GM06990 (cell line): ENCODE measurements around the gene FBXO3.
"Not testable (repeated sequence)": the region's sequence is repeated elsewhere in the genome, so short reads cannot be mapped to it uniquely, and the experiment has no call there.

Source experiments
- DNase-seq: peaks from one replicate; pipeline ENCODE4 v3.0.0-alpha.2; 2011; ENCODE audit not compliant: insufficient read length; ENCODE audit errors: extremely low read depth
- H3K27me3 ChIP-seq: replicated peaks from 2 replicates; pipeline ENCODE4 v1.6.0; 2011; ENCODE audit warnings: low read length; ENCODE audit not compliant: control insufficient read depth, insufficient read depth
- H3K36me3 ChIP-seq: 2 replicates; pipeline ENCODE4 v1.5.1; 2011; ENCODE audit warnings: low read length; ENCODE audit not compliant: control insufficient read depth, insufficient read depth
- H3K4me3 ChIP-seq: replicated peaks from 2 replicates; pipeline ENCODE4 v1.5.1; 2011; ENCODE audit warnings: low read depth, mild to moderate bottlenecking, control low read depth, low read length
- TF ChIP-seq, protein P1 (sequence below): IDR thresholded peaks from 2 replicates; pipeline ENCODE4 v1.5.1; 2011; ENCODE audit warnings: low read length, control low read depth, mild to moderate bottlenecking, inconsistent platforms; ENCODE audit not compliant: insufficient read depth, poor library complexity, severe bottlenecking

The FBXO3 gene

DNA sequence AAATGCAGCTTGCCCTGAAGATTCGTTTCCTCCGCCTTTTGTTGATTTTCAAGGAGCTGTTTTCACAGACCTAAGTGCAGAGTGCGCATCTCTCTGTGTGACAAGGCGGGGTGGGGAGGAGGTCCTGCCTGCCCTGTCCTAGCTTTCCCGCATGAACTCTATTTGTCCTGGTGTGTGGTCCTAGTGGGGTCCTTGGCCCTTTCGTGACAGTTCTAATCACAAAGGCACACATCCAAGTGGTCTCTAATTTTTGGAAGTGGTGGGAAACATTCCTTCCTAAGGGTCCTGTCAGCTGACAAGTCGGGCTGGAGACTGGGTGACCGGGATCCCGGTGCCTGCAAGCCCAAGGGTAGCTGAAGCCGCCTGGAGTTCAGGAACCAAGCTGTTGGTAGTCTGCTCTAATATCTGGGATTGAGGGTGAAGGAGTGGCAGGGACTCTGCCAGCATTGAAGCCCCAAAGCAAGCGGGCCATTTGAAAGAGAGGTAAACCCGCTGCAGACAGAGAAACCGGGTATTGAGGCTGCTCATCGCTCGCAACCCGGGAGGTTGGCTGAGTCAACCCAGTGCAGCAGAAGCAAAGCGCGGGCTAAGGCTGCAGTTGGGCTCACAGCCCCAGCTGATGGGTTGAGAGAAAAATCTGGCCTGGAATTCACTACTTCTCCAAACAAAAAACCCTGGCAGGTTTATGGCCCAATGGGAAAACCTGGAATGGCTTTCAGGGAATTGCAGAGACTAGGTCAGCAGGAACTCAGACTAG lies 28.1 kb upstream of the FBXO3 start:
- H3K27me3 ChIP-seq: peaks cover 3% of the 10 kb centered on the region; the same call in 1 of the 2 replicates
- no peak for DNase-seq
- no peaks in the 10 kb centered on the region for H3K36me3 ChIP-seq
- H3K4me3 ChIP-seq: no peak overlapping the region
- TF ChIP-seq, protein P1, sequence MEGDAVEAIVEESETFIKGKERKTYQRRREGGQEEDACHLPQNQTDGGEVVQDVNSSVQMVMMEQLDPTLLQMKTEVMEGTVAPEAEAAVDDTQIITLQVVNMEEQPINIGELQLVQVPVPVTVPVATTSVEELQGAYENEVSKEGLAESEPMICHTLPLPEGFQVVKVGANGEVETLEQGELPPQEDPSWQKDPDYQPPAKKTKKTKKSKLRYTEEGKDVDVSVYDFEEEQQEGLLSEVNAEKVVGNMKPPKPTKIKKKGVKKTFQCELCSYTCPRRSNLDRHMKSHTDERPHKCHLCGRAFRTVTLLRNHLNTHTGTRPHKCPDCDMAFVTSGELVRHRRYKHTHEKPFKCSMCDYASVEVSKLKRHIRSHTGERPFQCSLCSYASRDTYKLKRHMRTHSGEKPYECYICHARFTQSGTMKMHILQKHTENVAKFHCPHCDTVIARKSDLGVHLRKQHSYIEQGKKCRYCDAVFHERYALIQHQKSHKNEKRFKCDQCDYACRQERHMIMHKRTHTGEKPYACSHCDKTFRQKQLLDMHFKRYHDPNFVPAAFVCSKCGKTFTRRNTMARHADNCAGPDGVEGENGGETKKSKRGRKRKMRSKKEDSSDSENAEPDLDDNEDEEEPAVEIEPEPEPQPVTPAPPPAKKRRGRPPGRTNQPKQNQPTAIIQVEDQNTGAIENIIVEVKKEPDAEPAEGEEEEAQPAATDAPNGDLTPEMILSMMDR: no peak

DNA sequence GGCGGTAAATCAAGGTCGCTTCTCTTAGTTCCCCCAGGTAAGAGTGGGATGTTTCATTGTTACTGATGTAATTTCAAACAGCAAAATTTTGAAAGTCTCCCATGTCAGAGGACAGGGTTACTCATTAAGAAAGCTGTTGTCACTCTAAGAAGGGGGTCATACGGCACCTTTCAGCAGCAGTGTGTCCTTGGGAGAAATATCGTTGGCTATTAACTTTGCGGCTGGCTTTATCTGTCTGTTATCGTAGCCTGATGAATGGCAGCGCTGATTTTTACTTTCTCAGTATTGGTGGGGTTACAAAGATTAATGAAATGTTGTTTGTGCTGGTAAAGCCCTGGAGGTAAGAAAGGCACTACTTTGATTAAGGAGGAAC lies 27.5 kb upstream of the FBXO3 start:
- H3K36me3 ChIP-seq: no peaks in the 10 kb centered on the region
- no peak for DNase-seq
- H3K27me3 ChIP-seq: peaks cover 3% of the 10 kb centered on the region; the same call in 1 of the 2 replicates
- TF ChIP-seq, protein P1: no peak
- H3K4me3 ChIP-seq: no peak overlapping the region

DNA sequence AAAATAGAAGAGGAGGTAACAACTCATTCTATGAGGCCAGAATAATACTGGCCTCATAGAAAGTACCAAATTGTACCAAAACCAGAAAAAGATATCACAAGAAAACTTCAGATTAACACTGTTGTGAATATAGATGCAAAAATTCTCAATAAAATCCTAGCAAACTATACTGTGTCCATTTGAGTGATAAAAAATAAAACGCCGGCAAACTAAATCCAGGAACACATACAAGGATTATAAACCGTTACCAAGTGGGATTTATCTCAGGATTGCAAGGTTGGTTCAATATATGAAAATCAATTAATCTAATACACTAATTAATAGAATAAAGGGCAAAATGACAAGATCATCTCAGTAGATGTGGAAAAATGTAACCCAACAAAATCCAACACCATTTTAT lies 23.6 kb upstream of the FBXO3 start:
- TF ChIP-seq, protein P1: no peak
- peaks cover 3% of the 10 kb centered on the region; the same call in 1 of the 2 replicates for H3K27me3 ChIP-seq
- no peak overlapping the region for H3K4me3 ChIP-seq
- DNase-seq: no peak
- no peaks in the 10 kb centered on the region for H3K36me3 ChIP-seq

DNA sequence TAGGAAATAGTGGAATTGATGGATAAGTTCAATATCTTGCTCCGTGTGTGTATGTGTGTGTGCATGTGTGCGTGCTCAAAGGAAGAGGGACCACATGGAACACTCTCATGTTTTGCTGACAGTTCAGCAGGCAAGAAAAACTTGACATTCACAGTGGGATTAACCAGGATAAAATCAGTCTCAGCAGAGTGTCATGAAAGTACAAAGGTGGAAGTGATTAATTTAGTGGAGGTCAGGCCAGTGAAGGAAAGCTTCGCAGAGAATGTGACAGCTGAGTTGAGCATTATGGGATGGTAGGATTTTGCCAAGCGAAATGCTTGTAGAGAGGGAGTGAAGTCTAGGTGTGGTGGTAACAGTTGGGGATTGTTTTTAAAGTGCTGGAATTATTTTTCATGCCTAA lies 15.7 kb upstream of the FBXO3 start:
- TF ChIP-seq, protein P1: no peak
- DNase-seq: no peak
- H3K27me3 ChIP-seq: no peaks in the 10 kb centered on the region
- no peaks in the 10 kb centered on the region for H3K36me3 ChIP-seq
- H3K4me3 ChIP-seq: no peak overlapping the region

DNA sequence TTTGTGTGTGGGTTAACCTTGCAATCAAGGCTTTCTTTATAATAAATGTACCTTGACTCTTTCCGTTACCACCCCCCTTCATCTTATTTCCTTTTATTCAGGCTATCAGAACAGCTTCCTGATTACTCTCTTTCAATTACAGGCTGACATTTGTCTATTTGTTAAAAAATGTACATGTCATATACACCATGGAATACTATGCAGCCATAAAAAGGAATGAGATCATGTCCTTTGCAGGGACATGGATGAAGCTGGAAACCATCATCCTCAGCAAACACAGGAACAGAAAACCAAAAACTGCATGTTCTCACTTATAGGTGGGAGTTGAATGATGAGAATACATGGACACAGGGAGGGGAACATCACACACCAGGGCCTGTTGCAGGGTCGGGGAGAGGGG lies 13.8 kb upstream of the FBXO3 start:
- DNase-seq, H3K4me3 ChIP-seq, H3K27me3 ChIP-seq, H3K36me3 ChIP-seq: not testable (repeated sequence)

DNA sequence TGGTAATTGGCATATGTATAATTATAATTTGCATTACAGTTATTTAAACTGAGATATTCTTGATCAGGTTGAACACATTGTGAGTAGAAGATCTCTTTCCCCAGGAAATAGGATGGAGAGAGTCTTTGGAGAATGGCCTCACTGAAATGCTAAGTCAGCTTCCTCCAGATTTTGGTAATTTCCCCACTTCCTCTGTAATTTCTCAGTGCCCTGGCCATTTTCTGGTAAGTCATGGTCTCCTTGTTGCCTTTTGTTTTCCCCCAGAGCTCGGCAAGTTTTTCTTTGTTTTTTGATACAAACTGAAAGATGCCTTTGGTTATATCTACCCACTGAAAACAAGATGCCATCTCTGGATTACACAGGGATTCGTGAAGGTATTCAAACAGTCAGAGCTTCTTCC lies 12.8 kb upstream of the FBXO3 start:
- TF ChIP-seq, protein P1: no peak
- Histone ChIP-seq H3K4me3 (no peak overlapping the region), H3K27me3 (no peaks in the 10 kb centered on the region), H3K36me3 (no peaks in the 10 kb centered on the region)
- no peak for DNase-seq
